SJSA1 (cell line): ENCODE results near the gene EBF3. TPM values are rescaled to one million over a fixed set of nuclear protein-coding genes. Genes with fewer than 3 reads are reported as not detected.

Experiments
- DNase-seq, 2 experiments: peaks; one replicate each; pipeline ENCODE4 v3.0.0-alpha.2; 2015 to 2020; ENCODE audit warnings: low spot score in 2 of 2, low read depth in 1 of 2
- H3K27ac ChIP-seq: fragments of 250-450 bp; sonication (Bioruptor Pico); 2 replicates; pipeline ENCODE4 v1.5.1; 2020; ENCODE audit warnings: mild to moderate bottlenecking, moderate library complexity
- H3K27me3 ChIP-seq: fragments of 250-450 bp; sonication (Bioruptor Pico); replicated peaks from 2 replicates; pipeline ENCODE4 v1.5.1; 2020; ENCODE audit warnings: mild to moderate bottlenecking, moderate library complexity
- H3K36me3 ChIP-seq: fragments of 250-450 bp; sonication (Bioruptor Pico); 2 replicates; pipeline ENCODE4 v1.5.1; 2020; ENCODE audit warnings: mild to moderate bottlenecking
- H3K4me1 ChIP-seq: fragments of 250-450 bp; sonication (Bioruptor Pico); replicated peaks from 2 replicates; pipeline ENCODE4 v1.6.1; 2021; ENCODE audit warnings: mild to moderate bottlenecking
- H3K4me3 ChIP-seq: fragments of 250-450 bp; sonication (Bioruptor Pico); 2 replicates; pipeline ENCODE4 v1.5.1; 2020; ENCODE audit warnings: mild to moderate bottlenecking
- H3K9me3 ChIP-seq: fragments of 250-450 bp; sonication (Bioruptor Pico); replicated peaks from 2 replicates; pipeline ENCODE4 v1.5.1; 2020; ENCODE audit warnings: mild to moderate bottlenecking
- total RNA-seq: library from RNA; depleted of rRNA; stranded (reverse); fragments of >200 nt; shearing (Covaris generic); gene quantifications from 2 replicates; pipeline ENCODE4 v1.2.3, GENCODE V29; 2014

EBF3 gene
- total RNA-seq, 1 experiment from 2014 or later, result not detected

DNA sequence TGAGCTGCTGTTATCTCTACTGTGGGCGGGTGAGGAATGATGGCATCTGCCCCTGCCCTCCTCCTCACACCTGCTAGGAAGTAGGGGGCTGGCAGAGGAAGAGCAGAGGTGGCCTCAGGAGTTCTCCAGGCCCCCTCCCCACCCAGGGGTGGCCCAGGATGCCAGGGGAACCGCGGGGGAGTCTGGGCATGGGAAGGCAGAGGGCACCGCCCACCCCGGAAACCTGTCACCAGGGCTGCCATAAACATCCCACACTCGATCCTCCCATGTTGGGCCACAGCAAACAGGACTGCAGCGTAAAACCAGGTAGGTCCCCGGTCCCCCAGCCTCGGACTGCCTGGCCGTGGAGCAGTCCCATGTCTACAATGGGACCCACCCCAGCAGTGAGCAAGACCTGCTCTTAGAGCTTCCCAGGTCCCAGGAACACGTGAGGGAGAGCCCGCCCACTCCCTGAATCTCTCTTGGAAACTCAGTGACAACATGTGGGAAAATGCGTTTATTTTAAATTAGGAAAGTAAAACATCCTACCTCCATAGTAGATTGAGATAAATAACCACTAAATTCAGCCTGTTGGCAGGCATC lies 23.4 kb downstream of the EBF3 start:
- no peaks in the 10 kb centered on the region for H3K36me3 ChIP-seq
- no peaks in the 10 kb centered on the region; the same call in 1 of the 2 replicates for H3K9me3 ChIP-seq
- no peaks in the 10 kb centered on the region for H3K27me3 ChIP-seq
- no peak for DNase-seq
- H3K4me3 ChIP-seq, result no peak overlapping the region
- no peak overlapping the region for H3K27ac ChIP-seq
- H3K4me1 ChIP-seq, result no peaks in the 10 kb centered on the region

GRCh38 chr10:129939416-129940275 lies 24.4 kb downstream of the EBF3 start:
- Histone ChIP-seq H3K9me3 (no peaks in the 10 kb centered on the region; the same call in 1 of the 2 replicates), H3K4me1 (no peaks in the 10 kb centered on the region), H3K36me3 (no peaks in the 10 kb centered on the region), H3K27me3 (no peaks in the 10 kb centered on the region), H3K4me3 (no peak overlapping the region), H3K27ac (no peak overlapping the region)
- no peak for DNase-seq

GRCh38 chr10:129938460-129938859 lies 25.6 kb downstream of the EBF3 start:
- Histone ChIP-seq H3K4me3 (no peak overlapping the region), H3K27ac (no peak overlapping the region), H3K36me3 (no peaks in the 10 kb centered on the region), H3K4me1 (no peaks in the 10 kb centered on the region), H3K9me3 (no peaks in the 10 kb centered on the region; the same call in 1 of the 2 replicates), H3K27me3 (no peaks in the 10 kb centered on the region)
- DNase-seq, result no peak

GRCh38 chr10:129937351-129937751 lies 26.7 kb downstream of the EBF3 start:
- Histone ChIP-seq H3K36me3 (no peaks in the 10 kb centered on the region), H3K9me3 (no peaks in the 10 kb centered on the region; the same call in 1 of the 2 replicates), H3K27ac (no peak overlapping the region), H3K27me3 (no peaks in the 10 kb centered on the region), H3K4me3 (no peak overlapping the region), H3K4me1 (no peaks in the 10 kb centered on the region)
- DNase-seq, result no peak

- Histone ChIP-seq H3K27ac (no peak overlapping the region), H3K4me3 (no peak overlapping the region), H3K36me3 (no peaks in the 10 kb centered on the region), H3K4me1 (no peaks in the 10 kb centered on the region), H3K27me3 (no peaks in the 10 kb centered on the region), H3K9me3 (no peaks in the 10 kb centered on the region; the same call in 1 of the 2 replicates)
- DNase-seq, result no peak
Observed at GRCh38 chr10:129936923-129937300, 27.2 kb downstream of the EBF3 start.

GRCh38 chr10:129936266-129936922 lies 27.7 kb downstream of the EBF3 start:
- no peak for DNase-seq
- Histone ChIP-seq H3K4me1 (no peaks in the 10 kb centered on the region), H3K9me3 (no peaks in the 10 kb centered on the region; the same call in 1 of the 2 replicates), H3K27ac (no peak overlapping the region), H3K27me3 (no peaks in the 10 kb centered on the region), H3K36me3 (no peaks in the 10 kb centered on the region), H3K4me3 (no peak overlapping the region)

DNA sequence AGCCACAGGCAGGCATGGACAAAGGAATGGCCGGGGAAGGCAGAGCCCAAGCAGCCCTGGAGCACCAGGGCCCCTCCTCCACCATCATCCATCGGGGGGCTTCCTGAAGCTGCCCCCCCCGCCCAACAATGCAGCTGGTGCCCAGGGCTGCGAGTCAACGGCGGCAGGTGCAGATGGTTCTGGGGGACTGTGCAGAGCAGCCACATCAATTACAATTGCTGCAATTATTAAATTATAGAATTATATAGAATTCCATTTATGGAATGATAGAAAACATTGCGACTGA lies 28.3 kb downstream of the EBF3 start:
- Histone ChIP-seq H3K4me3 (no peak overlapping the region), H3K4me1 (no peaks in the 10 kb centered on the region), H3K27ac (no peak overlapping the region), H3K36me3 (no peaks in the 10 kb centered on the region), H3K9me3 (no peaks in the 10 kb centered on the region; the same call in 1 of the 2 replicates), H3K27me3 (no peaks in the 10 kb centered on the region)
- no peak for DNase-seq

DNA sequence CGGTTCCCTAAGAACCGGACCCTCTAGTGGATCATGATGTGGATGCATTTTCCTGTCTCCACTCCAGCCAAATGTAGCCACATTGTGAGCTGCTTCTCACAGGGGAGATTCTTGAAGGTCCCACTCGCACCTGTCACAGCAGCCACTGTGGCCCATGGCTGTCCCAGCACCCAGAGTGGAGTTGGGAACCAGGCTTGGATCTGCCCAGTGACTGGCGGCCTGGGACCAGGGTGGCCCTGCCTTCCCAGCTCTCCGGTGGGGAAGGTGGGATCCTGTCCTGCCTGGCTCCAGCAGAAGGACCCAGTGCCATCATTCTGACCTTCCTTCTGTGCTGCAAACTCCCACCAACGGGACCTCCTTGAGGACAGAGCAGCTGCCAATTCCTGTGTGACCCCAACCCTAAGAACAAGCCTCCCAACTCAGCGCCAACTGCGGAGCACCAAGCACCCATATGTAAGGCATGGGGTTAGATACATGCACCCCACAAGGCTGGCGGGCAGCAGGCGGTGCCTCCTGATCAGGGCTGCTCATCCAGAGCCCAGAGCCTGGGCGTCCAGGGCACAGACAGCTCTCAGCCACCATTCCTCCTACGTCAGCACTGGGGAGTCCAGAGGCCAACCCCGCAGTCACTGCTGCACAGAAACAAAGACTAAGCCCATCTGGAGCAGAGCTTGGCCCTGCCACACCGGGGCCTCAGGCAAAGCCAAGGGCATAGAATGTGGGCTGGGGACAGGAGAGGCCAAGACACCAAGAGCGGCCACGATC lies 28.8 kb downstream of the EBF3 start:
- H3K4me1 ChIP-seq, result no peaks in the 10 kb centered on the region
- no peaks in the 10 kb centered on the region; the same call in 1 of the 2 replicates for H3K9me3 ChIP-seq
- H3K4me3 ChIP-seq, result no peak overlapping the region
- no peaks in the 10 kb centered on the region for H3K36me3 ChIP-seq
- DNase-seq, result no peak
- H3K27ac ChIP-seq, result no peak overlapping the region
- H3K27me3 ChIP-seq, result no peaks in the 10 kb centered on the region

DNA sequence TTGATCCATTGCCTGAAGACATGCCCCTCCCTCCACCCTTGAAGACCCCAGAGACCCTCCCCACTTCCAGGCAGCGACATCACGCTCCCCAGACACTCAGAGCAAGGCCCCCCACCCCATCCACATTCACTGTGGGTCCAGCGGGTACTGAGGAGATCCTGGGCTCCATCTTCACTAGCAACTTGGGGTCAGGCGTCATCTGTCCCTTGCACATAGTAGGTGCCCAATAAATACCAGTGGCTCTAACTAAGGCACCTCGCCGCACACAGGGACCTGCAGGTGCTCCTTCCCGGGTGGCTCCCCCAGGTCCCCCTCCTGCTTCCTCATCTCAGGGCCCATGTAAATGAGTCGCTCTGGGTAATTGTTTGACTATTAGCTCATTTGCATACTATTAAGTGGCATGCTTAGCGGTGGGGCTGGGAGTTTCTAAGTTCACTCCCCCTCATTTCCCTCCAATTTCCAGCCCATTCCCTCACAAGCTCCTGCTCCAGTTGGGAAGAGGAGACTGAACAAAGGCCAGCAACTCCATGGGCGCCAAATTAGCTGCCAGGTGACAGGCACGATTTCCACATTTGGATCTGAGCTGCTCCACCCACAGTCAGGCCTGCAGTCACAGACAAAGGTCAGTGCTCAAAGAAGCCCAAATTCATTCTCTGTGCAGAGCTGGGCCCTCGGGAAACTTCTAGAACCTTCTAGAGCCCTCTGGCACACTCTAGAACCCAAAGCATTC lies 29.7 kb downstream of the EBF3 start:
- Histone ChIP-seq H3K9me3 (no peaks in the 10 kb centered on the region; the same call in 1 of the 2 replicates), H3K36me3 (no peaks in the 10 kb centered on the region), H3K4me3 (no peak overlapping the region), H3K27ac (no peak overlapping the region), H3K27me3 (no peaks in the 10 kb centered on the region), H3K4me1 (no peaks in the 10 kb centered on the region)
- no peak for DNase-seq

DNA sequence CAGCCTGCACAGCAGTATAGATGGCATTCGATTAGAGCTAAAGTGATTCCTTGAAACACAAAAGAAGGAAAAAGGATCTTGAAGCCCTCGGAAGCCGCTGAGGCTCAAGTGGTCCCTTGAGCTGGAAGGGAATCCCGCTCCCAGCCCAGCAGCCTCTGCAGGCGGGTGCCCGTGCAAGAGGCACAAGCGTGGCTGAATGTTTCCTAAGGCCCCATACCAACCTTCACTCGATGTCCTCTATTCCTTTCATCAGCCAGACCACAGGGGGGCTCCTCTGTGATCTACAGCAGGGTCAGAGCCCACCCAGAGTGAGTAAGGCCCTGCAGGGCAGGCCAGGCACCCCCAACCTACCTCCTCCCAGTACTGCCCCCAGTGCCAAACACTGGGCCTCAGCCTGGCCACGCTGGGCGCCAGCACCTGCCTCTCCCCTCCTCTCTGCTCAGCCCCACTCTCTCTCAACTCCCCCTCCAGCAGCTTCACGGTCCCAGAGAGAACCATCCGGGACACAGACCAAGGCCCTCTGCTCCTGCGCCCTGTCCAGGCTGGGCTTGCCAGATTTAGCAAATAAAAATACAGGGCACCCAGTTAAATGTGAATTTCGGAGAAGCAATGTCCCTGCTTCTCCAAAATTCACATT lies 30.5 kb downstream of the EBF3 start:
- no peaks in the 10 kb centered on the region for H3K36me3 ChIP-seq
- no peaks in the 10 kb centered on the region for H3K4me1 ChIP-seq
- no peak overlapping the region for H3K4me3 ChIP-seq
- no peaks in the 10 kb centered on the region for H3K27me3 ChIP-seq
- no peaks in the 10 kb centered on the region; the same call in 1 of the 2 replicates for H3K9me3 ChIP-seq
- no peak for DNase-seq
- no peak overlapping the region for H3K27ac ChIP-seq

DNA sequence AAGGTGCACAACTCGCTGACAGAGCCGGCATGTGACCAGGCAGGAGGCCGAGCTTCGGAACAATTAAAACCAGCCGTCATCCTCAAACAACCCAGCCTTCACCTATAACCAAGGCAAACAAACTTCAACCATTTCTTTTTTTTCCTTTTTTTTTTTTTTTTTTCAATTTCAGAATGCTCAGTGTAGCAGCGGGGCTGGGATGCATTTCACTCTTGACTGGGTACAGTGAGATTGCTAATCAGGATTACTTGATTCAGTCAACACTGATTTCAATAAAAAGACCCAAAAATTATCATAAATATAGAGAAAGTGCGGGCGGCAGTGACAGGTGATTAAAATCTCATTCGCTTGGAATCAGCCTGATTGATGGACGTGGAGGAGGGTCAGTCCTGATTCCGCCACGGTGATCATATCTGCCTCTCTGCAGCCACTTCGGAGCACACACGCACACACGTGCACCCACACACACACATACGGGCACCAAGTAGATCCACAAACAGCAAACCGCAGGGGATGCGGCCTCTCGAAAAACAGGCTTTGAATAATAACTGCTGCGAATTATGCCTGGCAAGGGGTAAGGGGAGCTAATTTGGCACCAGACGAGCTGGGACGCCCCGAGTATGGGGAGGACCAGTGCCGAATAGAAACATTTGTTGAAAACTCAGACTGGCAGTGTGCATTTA lies 31.2 kb downstream of the EBF3 start:
- H3K27ac ChIP-seq, result no peak overlapping the region
- DNase-seq, result no peak

GRCh38 chr10:129932182-129932581 lies 31.9 kb downstream of the EBF3 start:
- Histone ChIP-seq H3K4me3 (no peak overlapping the region), H3K36me3 (no peaks in the 10 kb centered on the region), H3K9me3 (no peaks in the 10 kb centered on the region; the same call in 1 of the 2 replicates), H3K27ac (no peak overlapping the region), H3K4me1 (no peaks in the 10 kb centered on the region), H3K27me3 (no peaks in the 10 kb centered on the region)
- no peak for DNase-seq

More for the DNA sequence above, 31.2 kb downstream of the EBF3 start:
- Histone ChIP-seq H3K27me3 (no peaks in the 10 kb centered on the region), H3K36me3 (no peaks in the 10 kb centered on the region), H3K9me3 (no peaks in the 10 kb centered on the region; the same call in 1 of the 2 replicates), H3K4me3 (no peak overlapping the region), H3K4me1 (no peaks in the 10 kb centered on the region)
